COR-L47 (cell line): Measurements from ENCODE around the gene LAMP5.

ENCODE experiments used
- DNase-seq: peaks from one replicate; lab custom pipeline; 2025; lab: John Stamatoyannopoulos, UW

The LAMP5 gene

GRCh38 chr20:9535449-9535848 is 21.1 kb downstream of the LAMP5 start:
- no peak for DNase-seq

- DNase-seq = no peak
Measured at GRCh38 chr20:9543214-9543613, 28.8 kb downstream of the LAMP5 start.

GRCh38 chr20:9550283-9550682 is 35.9 kb downstream of the LAMP5 start:
- no peak for DNase-seq

- peak; percentile 21 for DNase-seq
Measured at GRCh38 chr20:9550871-9551270, 36.5 kb downstream of the LAMP5 start.

GRCh38 chr20:9551808-9552550 is 37.6 kb downstream of the LAMP5 start:
- DNase-seq = no peak

GRCh38 chr20:9555781-9556180 is 41.4 kb downstream of the LAMP5 start:
- DNase-seq = no peak

- no peak for DNase-seq
Measured at GRCh38 chr20:9557411-9557810, 43.0 kb downstream of the LAMP5 start.

- DNase-seq = no peak
Measured at GRCh38 chr20:9565910-9566550, 51.6 kb downstream of the LAMP5 start.

GRCh38 chr20:9566977-9567376 is 52.6 kb downstream of the LAMP5 start:
- no peak for DNase-seq

GRCh38 chr20:9570612-9571011 is 56.2 kb downstream of the LAMP5 start:
- DNase-seq = no peak

GRCh38 chr20:9571783-9572182 is 57.4 kb downstream of the LAMP5 start:
- no peak for DNase-seq

GRCh38 chr20:9572670-9573069 is 58.3 kb downstream of the LAMP5 start:
- DNase-seq = no peak

- no peak for DNase-seq
Measured at GRCh38 chr20:9573335-9574151, 59.2 kb downstream of the LAMP5 start.

GRCh38 chr20:9574181-9574580 is 59.8 kb downstream of the LAMP5 start:
- no peak for DNase-seq

GRCh38 chr20:9574776-9575175 is 60.4 kb downstream of the LAMP5 start:
- DNase-seq = no peak

GRCh38 chr20:9575836-9576235 is 61.4 kb downstream of the LAMP5 start:
- DNase-seq = no peak

- DNase-seq = no peak
Measured at GRCh38 chr20:9576695-9577094, 62.3 kb downstream of the LAMP5 start.

- no peak for DNase-seq
Measured at GRCh38 chr20:9577397-9577796, 63.0 kb downstream of the LAMP5 start.

GRCh38 chr20:9578594-9578993 is 64.2 kb downstream of the LAMP5 start:
- no peak for DNase-seq
